ENCODE measurements around the gene APBA2. TPM values are rescaled to one million over a fixed set of nuclear protein-coding genes. Genes with fewer than 3 reads are reported as not detected.
"Not testable (repeated sequence)": the region's sequence is repeated elsewhere in the genome, so short reads cannot be mapped to it uniquely, and the experiment has no call there.

The APBA2 gene
- total RNA-seq (2014; rRNA removed; shearing (Covaris generic)) = 20.8 and 27.6 TPM in 2 replicates

DNA sequence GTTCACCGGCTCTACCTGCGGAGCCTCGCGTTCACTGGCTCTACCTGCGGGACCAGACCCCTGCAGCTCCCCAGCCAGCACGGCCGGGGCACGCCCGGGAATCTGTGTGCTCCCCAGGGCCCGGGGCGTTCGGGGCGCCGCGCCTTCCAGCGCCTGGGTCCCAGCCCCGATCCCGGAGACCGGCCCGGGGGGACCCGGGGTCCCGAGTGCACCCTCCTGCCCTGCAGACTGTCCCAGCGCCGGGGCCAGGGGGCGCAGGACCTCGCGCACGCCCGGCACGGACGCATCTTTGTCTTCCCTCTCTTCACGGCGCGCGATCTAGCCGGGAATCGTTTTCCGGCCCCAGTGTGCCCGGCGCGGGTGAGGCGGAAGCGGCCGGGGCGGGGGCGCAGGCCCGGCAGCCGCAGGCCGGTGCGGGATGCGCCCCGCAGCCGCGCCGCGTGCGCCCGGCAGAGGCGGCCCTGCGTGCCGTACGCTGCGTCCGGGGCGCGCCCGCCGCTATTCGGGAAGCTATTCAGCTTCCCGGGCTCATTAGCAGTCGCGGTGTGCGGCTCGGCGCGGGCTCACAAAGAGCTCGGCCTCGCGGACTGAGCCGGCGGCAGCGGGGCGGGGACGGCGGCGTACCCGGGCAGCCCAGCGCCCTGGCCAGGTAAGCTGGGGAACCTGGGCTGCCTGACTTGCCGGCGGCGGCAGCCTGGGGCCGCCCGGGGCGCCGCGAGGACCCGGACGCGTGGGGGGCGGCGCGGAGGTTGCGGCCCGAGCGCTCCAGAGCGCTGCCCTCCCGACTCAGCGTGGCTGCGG lies at the start of gene APBA2:
Gene APBA2, plus strand, starts transcription at position 345 of the 801 bp plus-strand sequence. CDS start 167,911 bp downstream, outside the sequence.
- no peak for DNase-seq (ENCODE audit: low spot score)
- in situ Hi-C loops (cut with HindIII; ENCODE audit: low sequenced_read_pairs) = no loop called here

- DNase-seq (ENCODE audit: low spot score); in situ Hi-C loops (cut with HindIII; ENCODE audit: low sequenced_read_pairs): not testable (repeated sequence)
These were observed 45.5 kb upstream of the APBA2 start for GRCh38 chr15:28840285-28840684.

DNA sequence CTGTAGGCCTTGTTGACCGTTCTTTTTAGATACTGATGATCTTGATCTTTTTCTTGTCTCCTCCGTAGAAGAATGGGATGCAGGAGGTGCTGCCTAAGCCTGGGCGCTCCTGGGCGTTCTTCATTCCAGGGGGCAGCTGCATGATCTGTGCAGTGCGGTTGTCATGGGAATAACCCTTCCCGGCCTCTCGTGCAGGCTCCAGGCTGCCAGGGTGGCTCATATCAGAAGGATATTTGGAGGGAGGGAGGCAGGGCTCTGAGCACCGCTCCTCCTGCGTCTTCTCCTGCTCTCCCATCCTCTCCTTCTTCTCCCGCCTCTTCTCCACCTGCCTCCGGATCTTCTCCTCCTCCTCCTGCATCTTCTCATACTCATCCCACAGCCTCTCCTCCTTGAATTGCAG lies 43.6 kb upstream of the APBA2 start:
- in situ Hi-C loops (cut with HindIII; ENCODE audit: low sequenced_read_pairs) = not testable (repeated sequence)

DNA sequence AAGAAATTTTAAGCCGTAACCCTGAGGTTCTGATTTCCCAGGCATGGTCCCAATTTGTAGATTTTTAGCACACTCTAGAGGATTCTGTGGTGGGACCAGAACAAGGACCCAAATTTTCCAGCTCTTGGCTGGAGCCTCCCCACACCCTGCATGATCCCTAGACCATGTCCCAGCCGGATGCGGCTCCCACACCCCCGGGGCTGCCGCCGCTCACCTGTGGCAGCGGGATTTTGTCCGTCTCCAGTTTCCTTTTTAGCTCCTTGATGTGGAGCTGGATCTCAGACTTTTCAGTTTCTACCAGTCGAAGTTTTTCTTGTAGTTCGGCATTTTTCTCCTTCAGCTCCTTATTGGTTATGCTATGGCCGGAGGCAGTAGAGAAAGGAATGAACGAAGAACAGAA lies 42.3 kb upstream of the APBA2 start:
- in situ Hi-C loops (cut with HindIII; ENCODE audit: low sequenced_read_pairs); DNase-seq (ENCODE audit: low spot score): not testable (repeated sequence)

More for the DNA sequence above, 43.6 kb upstream of the APBA2 start:
- not testable (repeated sequence) for DNase-seq (ENCODE audit: low spot score)

DNA sequence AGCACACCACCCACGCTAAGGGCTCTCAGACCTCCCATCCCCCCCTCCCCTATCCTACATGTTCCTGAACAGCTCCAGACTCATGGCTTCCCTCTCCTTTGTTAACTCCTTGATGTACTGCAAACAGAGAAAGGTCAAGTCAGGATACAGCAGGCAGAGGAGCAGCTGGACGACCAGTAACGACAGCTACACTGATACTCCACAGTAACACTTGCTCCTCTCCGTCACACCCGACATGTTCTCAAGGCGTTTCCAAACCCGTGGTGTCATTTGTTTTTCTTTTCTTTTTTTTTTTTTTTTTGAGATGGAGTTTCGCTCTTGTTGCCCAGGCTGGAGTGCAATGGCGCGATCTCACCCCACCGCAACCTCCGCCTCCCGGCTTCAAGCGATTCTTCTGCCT lies 41.6 kb upstream of the APBA2 start:
- in situ Hi-C loops (cut with HindIII; ENCODE audit: low sequenced_read_pairs); DNase-seq (ENCODE audit: low spot score): not testable (repeated sequence)

DNA sequence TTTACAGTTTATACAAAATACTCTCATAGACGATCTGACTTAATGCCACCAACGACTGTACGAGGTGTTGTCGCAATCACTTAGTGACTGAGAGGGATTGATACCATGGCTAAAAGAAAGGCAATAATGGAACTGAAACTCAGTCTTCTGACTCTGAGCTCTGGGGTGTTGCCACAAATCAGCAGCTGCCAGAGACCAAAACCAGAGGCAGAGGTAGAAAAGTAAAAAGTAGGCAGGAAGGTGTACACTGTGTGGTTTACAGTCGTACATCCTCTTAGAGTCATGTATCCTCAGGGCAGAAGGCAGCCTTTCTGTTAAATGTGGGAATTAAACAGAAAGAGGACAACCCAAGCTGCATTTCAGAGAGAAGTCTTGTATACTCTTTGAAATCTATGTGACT lies 38.5 kb upstream of the APBA2 start:
- in situ Hi-C loops (cut with HindIII; ENCODE audit: low sequenced_read_pairs); DNase-seq (ENCODE audit: low spot score): not testable (repeated sequence)

DNA sequence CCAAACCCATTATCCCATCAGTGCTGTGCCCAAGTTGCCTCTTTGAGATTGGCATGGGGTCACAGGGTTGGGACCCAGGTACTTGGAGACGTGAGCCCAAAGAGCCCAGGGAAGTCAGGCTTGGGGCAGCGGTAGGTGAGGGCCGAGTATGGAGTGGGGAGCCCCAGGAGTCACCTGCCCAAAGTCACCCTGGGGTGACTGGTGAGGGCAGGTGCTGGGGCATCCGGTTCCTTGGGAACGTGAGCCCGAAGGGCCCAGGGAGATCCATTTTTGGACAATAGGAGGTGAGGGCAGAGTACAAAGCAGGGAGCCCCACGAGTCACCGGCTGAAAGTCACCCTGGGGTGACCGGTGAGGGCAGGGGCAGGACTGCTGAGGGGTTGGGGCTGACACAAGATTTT lies 37.8 kb upstream of the APBA2 start:
- DNase-seq (ENCODE audit: low spot score); in situ Hi-C loops (cut with HindIII; ENCODE audit: low sequenced_read_pairs): not testable (repeated sequence)

DNA sequence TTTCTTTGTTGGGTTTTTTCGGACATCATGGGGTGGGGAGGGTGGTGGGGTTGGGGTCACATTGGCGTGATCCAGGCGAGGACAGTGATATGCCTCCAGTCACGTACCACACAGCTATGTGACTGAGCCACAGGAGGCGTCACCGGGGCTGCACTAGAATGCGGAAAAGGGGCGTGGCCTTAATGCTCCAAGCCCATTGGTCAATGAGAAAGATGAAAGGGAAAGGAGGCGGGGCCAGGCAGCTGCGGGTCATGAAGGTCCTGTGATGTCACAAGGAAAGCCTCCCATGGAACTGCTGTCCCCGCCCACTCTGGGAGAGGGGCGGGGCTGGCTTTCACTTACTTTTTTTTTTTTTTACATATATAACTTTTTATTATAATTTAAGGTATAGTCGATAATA lies 37.3 kb upstream of the APBA2 start, which contains the start of gene GOLGA6L7:
Gene GOLGA6L7, minus strand, starts transcription at position 124 of the 400 bp plus-strand sequence. Its CDS starts 95 bp downstream, at position 29.
- in situ Hi-C loops (cut with HindIII; ENCODE audit: low sequenced_read_pairs); DNase-seq (ENCODE audit: low spot score): not testable (repeated sequence)

- DNase-seq (ENCODE audit: low spot score); in situ Hi-C loops (cut with HindIII; ENCODE audit: low sequenced_read_pairs): not testable (repeated sequence)
These were observed 36.5 kb upstream of the APBA2 start for GRCh38 chr15:28849271-28849670.

DNA sequence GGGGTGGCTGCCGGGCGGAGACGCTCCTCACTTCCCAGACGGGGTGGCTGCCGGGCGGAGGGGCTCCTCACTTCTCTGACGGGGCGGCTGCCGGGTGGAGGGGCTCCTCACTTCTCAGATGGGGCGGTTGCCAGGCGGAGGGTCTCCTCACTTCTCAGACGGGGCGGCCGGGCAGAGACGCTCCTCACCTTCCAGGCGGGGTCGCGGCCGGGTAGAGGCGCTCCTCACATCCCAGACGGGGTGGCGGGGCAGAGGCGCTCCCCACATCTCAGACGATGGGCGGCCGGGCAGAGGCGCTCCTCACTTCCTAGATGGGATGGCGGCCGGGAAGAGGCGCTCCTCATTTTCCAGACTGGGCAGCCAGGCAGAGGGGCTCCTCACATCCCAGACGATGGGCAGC lies 36.0 kb upstream of the APBA2 start:
- DNase-seq (ENCODE audit: low spot score); in situ Hi-C loops (cut with HindIII; ENCODE audit: low sequenced_read_pairs): not testable (repeated sequence)

DNA sequence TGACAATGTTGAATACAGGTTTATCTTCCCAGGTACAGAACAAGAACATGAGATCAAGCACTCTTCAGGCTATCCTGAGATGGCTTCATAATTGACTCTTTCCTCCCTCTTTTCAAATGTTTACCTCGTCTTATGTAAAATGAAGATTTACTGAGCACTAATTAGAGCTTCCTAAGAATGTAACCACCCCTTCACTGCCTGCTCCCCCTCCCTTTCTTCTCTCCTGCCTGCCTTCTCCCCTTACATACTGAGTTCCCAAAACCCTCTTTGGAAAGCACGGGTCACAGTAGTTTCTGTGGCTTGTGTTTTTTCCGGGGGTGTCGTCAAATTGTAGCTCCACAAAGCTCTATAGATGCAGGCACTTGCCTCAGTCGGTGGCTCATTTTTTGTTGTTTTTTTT lies 32.1 kb upstream of the APBA2 start:
- DNase-seq (ENCODE audit: low spot score); in situ Hi-C loops (cut with HindIII; ENCODE audit: low sequenced_read_pairs): not testable (repeated sequence)

DNA sequence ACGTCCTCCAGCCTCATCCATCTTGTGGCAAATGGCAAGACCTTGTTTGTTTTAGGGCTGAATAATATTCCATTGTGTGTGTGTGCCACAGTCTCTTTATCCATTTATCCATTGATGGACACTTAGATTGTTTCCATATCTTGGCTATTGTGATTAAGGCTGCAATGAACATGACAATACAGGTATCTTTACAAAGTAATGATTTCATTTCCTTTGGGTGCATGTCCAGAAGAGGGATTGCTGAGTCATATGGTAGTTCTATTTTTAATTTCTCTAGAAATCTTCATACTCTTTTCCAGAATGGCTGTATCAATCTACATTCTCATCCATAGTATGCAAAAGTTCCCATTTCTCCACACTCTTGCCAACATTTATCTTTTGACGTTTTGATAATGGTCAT lies 31.2 kb upstream of the APBA2 start:
- in situ Hi-C loops (cut with HindIII; ENCODE audit: low sequenced_read_pairs); DNase-seq (ENCODE audit: low spot score): not testable (repeated sequence)

- DNase-seq (ENCODE audit: low spot score) = no peak
- in situ Hi-C loops (cut with HindIII; ENCODE audit: low sequenced_read_pairs) = no loop called here
These were observed 24.7 kb upstream of the APBA2 start for GRCh38 chr15:28861031-28861534.

GRCh38 chr15:28861589-28862293 lies 24.0 kb upstream of the APBA2 start:
- DNase-seq (ENCODE audit: low spot score); in situ Hi-C loops (cut with HindIII; ENCODE audit: low sequenced_read_pairs): not testable (repeated sequence)

GRCh38 chr15:28868744-28869345 lies 16.9 kb upstream of the APBA2 start:
- no peak for DNase-seq (ENCODE audit: low spot score)
- in situ Hi-C loops (cut with HindIII; ENCODE audit: low sequenced_read_pairs) = no loop called here

DNA sequence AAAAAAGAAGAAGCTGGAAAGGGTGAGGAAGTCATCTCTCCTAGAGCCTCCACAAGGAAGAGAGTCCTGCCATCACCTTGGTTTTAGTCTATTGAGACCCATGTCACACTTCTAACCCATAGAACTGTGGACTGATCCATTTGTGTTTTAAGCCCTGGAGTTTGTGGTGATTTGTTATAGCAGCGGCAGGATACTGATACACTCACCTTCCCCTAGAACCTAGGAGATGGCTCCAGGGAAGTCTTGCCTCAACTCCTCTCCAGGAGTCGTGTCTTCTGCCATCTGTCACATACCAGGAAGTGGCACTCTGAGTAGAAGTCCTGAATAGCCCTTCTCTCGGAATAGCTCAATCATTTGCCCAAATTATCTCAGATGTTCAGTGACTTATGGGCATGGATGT lies 14.6 kb upstream of the APBA2 start:
- no peak for DNase-seq (ENCODE audit: low spot score)
- in situ Hi-C loops (cut with HindIII; ENCODE audit: low sequenced_read_pairs) = no loop called here

GRCh38 chr15:28873006-28873405 lies 12.8 kb upstream of the APBA2 start:
- in situ Hi-C loops (cut with HindIII; ENCODE audit: low sequenced_read_pairs) = no loop called here

GRCh38 chr15:28873585-28874190 lies 12.1 kb upstream of the APBA2 start:
- DNase-seq (ENCODE audit: low spot score) = peak; percentile 82
- in situ Hi-C loops (cut with HindIII; ENCODE audit: low sequenced_read_pairs) = no loop called here

More at GRCh38 chr15:28873006-28873405, 12.8 kb upstream of the APBA2 start:
- no peak for DNase-seq (ENCODE audit: low spot score)

GRCh38 chr15:28875461-28876000 lies 10.2 kb upstream of the APBA2 start:
- in situ Hi-C loops (cut with HindIII; ENCODE audit: low sequenced_read_pairs) = no loop called here
- DNase-seq (ENCODE audit: low spot score) = no peak
